Measurements from ENCODE around the gene MTHFSD. TPM values are rescaled to one million over a fixed set of nuclear protein-coding genes. Genes with fewer than 3 reads are reported as not detected.

Gene MTHFSD
- total RNA-seq, 6 experiments from 2014 or later: 5.9 to 11.6 (median 9.0) TPM

DNA sequence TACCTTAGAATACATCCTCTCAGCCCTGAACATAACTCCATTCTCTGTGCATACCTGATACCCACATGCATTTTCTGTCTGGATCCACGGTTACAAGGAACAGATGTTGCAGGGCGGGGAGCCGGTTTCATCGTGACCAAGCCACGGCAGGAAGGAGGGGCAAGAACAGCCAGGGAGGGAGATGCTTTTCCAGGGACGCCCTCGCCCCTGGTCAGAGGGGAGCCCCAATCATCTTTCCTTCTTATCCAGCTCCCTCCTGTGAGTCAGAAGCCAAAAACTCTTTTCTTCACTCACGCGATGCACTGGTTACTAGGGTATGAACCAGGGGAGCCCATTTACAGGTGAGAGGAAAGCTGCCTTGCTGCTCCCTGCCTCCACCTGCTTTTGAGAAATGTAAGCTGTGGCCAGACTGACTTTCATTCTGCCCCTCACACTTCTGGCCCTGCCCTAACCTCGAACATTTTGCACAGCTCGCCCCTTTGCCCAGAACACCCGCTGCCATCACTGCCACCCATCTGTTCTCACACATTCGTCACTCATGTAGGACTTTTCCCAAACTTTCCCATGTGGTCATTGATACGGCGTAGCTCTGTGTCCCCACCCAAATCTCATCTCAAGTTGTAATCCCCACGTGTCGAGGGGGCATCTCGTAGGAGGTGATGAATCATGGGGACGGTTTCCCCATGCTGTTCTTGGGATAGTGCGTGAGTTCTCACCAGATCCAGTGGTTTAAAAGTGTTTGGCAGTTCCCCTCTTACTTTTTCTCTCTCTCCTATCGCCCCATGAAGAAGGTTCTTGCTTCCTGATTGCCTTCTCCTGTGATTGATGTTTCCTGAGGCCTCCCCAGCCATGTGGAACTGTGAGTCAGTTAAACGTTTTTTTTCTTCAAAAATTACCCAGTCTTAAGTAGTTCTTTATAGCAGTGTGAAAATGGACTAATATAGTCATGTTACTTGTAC is 43.9 kb upstream of the MTHFSD start:
- no peaks in the 10 kb centered on the region for H3K4me1 ChIP-seq
- H3K4me3 ChIP-seq: no peak overlapping the region
- H3K27ac ChIP-seq: no peak overlapping the region
- no peak for TF ChIP-seq POLR2A (IDR thresholded peaks at IDR 0.05)
- TF ChIP-seq, protein P1, sequence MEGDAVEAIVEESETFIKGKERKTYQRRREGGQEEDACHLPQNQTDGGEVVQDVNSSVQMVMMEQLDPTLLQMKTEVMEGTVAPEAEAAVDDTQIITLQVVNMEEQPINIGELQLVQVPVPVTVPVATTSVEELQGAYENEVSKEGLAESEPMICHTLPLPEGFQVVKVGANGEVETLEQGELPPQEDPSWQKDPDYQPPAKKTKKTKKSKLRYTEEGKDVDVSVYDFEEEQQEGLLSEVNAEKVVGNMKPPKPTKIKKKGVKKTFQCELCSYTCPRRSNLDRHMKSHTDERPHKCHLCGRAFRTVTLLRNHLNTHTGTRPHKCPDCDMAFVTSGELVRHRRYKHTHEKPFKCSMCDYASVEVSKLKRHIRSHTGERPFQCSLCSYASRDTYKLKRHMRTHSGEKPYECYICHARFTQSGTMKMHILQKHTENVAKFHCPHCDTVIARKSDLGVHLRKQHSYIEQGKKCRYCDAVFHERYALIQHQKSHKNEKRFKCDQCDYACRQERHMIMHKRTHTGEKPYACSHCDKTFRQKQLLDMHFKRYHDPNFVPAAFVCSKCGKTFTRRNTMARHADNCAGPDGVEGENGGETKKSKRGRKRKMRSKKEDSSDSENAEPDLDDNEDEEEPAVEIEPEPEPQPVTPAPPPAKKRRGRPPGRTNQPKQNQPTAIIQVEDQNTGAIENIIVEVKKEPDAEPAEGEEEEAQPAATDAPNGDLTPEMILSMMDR (IDR thresholded peaks at IDR 0.05): no peak
- intact Hi-C loops (cut with DNase I): no loop called here
- H3K27me3 ChIP-seq: no peaks in the 10 kb centered on the region
- whole genome bisulfite sequencing (ENCODE audit: insufficient coverage, low coverage, low lambda C conversion rate, missing lambda C conversion rate): 39% methylated on average over 17 of the region's 22 CpGs
- H3K36me3 ChIP-seq: no peaks in the 10 kb centered on the region
- H3K9me3 ChIP-seq: no peaks in the 10 kb centered on the region
- no peak for DNase-seq
- ATAC-seq: no peak

DNA sequence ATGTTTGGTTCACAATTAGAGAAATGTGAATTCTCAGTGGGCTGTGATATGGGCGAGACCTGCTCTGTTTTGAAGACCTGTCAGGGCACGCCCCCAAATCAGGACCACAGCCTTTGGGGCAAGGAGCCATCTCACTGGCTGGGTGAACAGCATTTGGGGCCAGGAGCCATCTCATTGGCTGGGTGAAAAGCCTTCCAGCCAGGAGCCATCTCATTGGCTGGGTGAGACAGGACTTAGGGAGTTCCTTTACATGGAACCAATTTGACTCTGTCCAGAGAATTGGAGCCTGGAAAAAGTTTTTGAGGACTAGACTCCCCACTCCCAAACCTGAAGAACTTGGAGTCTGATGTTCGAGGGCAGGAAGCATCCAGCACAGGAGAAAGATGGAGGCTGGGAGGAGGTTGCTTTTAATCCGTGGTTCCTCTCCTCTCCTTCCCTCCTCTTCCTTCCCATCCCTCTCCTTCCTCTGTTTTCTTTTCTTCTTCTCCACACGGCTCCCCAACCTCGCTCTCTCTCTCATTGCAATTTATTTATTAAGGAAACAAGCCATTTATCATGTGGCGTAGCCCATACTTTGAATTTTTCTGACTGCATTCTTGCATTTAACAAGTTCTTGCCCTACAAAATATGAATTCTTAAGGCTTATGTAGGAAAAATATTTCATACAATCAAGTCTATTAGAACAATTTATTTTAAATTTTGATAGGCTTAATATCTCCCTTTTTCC is 43.0 kb upstream of the MTHFSD start:
- intact Hi-C loops (cut with DNase I): no loop called here
- H3K9me3 ChIP-seq: no peaks in the 10 kb centered on the region
- 32% methylated on average over 7 of the region's 7 CpGs for WGBS (ENCODE audit: insufficient coverage, low coverage, low lambda C conversion rate, missing lambda C conversion rate)
- no peak for TF ChIP-seq POLR2A (IDR thresholded peaks at IDR 0.05)
- TF ChIP-seq, protein P1 (IDR thresholded peaks at IDR 0.05): no peak
- H3K4me3 ChIP-seq: no peak overlapping the region
- DNase-seq (no peak), ATAC-seq (no peak)
- no peak overlapping the region for H3K27ac ChIP-seq
- no peaks in the 10 kb centered on the region for H3K4me1 ChIP-seq
- no peaks in the 10 kb centered on the region for H3K27me3 ChIP-seq
- H3K36me3 ChIP-seq: no peaks in the 10 kb centered on the region

DNA sequence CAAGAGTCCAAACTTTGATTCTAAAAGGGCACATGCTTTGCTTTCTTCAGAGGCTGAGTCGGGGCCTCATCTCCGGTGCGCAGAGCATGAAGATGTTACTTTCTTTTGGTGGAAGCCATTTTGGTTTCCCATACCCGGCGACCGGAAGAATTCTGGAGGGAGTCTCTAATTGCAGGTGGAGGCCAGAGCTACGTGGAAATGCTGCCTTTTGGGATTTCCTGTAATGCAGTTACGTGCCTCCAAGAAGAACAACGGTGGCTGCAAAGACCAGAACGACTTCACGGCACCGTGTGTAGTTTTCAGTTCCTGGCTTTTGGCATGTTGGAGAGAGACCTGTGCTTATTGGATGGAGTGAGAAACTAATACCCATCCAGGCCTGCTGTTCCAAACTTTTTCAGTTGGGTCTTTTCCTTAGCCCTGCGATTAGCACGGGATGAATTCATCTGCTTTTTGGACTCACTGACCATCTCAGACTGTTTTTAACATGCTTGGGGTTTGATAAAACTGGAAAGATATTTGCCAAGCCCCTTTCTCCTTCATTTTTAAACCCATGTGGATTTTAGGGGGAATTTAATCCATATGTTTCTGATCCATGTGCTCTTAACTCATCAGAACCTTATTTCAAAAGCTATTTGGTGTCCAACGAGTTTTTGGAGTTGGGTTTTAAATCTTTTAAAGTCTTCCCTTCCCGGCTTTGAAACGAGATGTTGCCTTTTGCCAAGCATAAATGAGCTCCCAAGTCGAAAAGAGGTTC is 42.3 kb upstream of the MTHFSD start:
- intact Hi-C loops (cut with DNase I): no loop called here
- Histone ChIP-seq H3K27ac (no peak overlapping the region), H3K36me3 (no peaks in the 10 kb centered on the region), H3K4me1 (no peaks in the 10 kb centered on the region), H3K4me3 (no peak overlapping the region), H3K9me3 (no peaks in the 10 kb centered on the region), H3K27me3 (no peaks in the 10 kb centered on the region)
- 65% methylated on average over 12 of the region's 18 CpGs for WGBS (ENCODE audit: insufficient coverage, low coverage, low lambda C conversion rate, missing lambda C conversion rate)
- no peak for DNase-seq
- TF ChIP-seq, protein P1 (IDR thresholded peaks at IDR 0.05): no peak
- no peak for TF ChIP-seq POLR2A (IDR thresholded peaks at IDR 0.05)
- ATAC-seq: no peak

DNA sequence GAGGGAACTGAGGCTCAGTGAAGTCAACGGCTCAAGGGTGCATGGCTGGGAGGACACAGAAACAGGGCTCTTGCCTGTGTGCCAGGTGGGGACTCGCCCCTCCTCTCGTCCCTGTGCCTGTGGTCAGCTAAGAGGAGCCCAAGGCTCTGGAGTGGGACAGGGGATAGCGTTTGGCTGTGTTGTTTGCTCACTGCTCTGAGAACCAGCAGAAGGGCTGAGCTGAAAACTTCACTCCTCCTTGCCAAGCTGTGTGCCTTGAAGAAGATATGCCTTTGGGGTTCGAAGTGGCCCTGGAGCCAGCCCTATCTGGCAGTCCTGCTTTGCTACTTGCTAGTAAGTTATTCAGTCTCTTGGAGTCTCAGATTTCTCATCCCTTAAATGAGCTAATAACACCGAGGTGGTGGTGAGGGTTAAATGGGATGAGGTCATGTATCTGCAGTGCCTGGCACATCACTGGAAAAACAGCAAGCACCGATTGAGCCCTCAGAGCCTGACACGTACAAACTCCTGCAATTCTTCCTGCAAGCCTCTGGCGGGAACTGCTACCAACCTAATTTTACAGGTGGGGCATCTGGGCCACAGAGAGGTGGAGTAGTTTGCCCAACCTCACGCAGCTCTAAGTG is 41.1 kb upstream of the MTHFSD start:
- H3K9me3 ChIP-seq: no peaks in the 10 kb centered on the region
- H3K27ac ChIP-seq: no peak overlapping the region
- H3K4me1 ChIP-seq: no peaks in the 10 kb centered on the region
- intact Hi-C loops (cut with DNase I): no loop called here
- no peak overlapping the region for H3K4me3 ChIP-seq
- 45% methylated on average over 6 of the region's 10 CpGs for WGBS (ENCODE audit: insufficient coverage, low coverage, low lambda C conversion rate, missing lambda C conversion rate)
- H3K27me3 ChIP-seq: no peaks in the 10 kb centered on the region
- TF ChIP-seq, protein P1 (IDR thresholded peaks at IDR 0.05): no peak
- no peak for TF ChIP-seq POLR2A (IDR thresholded peaks at IDR 0.05)
- H3K36me3 ChIP-seq: no peaks in the 10 kb centered on the region
- DNase-seq (no peak), ATAC-seq (no peak)

Measured in right lobe of liver (tissue), 6 donors.